ENCODE results near the gene FSHB. TPM values are rescaled to one million over a fixed set of nuclear protein-coding genes. Genes with fewer than 3 reads are reported as not detected.

Gene FSHB
- total and polyA plus RNA-seq, 4 donors = not detected

DNA sequence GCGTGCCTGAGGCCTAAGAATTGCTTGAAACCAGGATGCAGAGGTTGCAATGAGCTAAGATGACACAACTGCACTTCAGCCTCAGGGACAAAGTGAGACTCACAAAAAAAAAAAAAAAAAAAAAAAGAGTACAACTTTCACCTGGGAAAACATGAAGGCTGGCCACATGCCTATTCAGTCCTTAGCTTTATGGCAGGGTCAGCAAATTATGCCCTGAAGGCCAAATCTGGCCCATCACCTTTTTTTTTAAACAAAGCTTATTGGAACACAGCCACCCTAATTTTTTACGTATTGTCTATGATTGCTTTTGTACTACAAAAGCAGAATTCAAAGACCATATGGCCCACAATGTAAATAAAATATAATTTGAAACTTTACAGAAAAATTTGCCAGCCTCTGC is 8.2 kb downstream of the FSHB start:
- Histone ChIP-seq H3K27ac (ENCODE audit: low read depth in 1 of 2, low read length in 2 of 2) (no peak overlapping the region), H3K27me3 (ENCODE audit: control insufficient read depth in 4 of 4, insufficient read depth in 4 of 4, low read length in 3 of 4) (no peaks in the 10 kb centered on the region), H3K36me3 (ENCODE audit: control insufficient read depth in 4 of 4, insufficient read depth in 3 of 4, low read depth in 1 of 4, low read length in 3 of 4) (no peaks in the 10 kb centered on the region), H3K9me3 (ENCODE audit: control insufficient read depth in 4 of 4, low read length in 3 of 4) (no peaks in the 10 kb centered on the region), H3K4me1 (ENCODE audit: control insufficient read depth in 4 of 4, insufficient read depth in 4 of 4, low read length in 3 of 4) (no peaks in the 10 kb centered on the region), H3K9ac (ENCODE audit: low read depth in 1 of 2, low read length in 2 of 2) (no peak overlapping the region), H3K4me3 (ENCODE audit: low read depth in 1 of 3, low read length in 3 of 3) (no peak overlapping the region)
- no peak for DNase-seq (ENCODE audit: low spot score)
- WGBS = 76% methylated on average over 2 of the region's 2 CpGs
- no peak for TF ChIP-seq EGR1 (IDR thresholded peaks at IDR 0.05; ENCODE audit: low read depth in 2 of 2)
- TF ChIP-seq SP1 (IDR thresholded peaks at IDR 0.05) = no peak
- no peak for TF ChIP-seq RXRA (IDR thresholded peaks at IDR 0.05)
- no peak for TF ChIP-seq HNF4G (IDR thresholded peaks at IDR 0.05)
- TF ChIP-seq FOXA2 (IDR thresholded peaks at IDR 0.05) = no peak
- TF ChIP-seq RAD21 (IDR thresholded peaks at IDR 0.05) = no peak
- TF ChIP-seq NR2F2 (IDR thresholded peaks at IDR 0.05) = no peak
- TF ChIP-seq GABPA (IDR thresholded peaks at IDR 0.05 in 1 of 2, conservative IDR thresholded peaks at IDR 0.05 in 1 of 2) = no peak
- TF ChIP-seq, protein P1, sequence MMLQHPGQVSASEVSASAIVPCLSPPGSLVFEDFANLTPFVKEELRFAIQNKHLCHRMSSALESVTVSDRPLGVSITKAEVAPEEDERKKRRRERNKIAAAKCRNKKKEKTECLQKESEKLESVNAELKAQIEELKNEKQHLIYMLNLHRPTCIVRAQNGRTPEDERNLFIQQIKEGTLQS (IDR thresholded peaks at IDR 0.05) = no peak
- no peak for TF ChIP-seq YY1 (IDR thresholded peaks at IDR 0.05)
- TF ChIP-seq, protein P2, sequence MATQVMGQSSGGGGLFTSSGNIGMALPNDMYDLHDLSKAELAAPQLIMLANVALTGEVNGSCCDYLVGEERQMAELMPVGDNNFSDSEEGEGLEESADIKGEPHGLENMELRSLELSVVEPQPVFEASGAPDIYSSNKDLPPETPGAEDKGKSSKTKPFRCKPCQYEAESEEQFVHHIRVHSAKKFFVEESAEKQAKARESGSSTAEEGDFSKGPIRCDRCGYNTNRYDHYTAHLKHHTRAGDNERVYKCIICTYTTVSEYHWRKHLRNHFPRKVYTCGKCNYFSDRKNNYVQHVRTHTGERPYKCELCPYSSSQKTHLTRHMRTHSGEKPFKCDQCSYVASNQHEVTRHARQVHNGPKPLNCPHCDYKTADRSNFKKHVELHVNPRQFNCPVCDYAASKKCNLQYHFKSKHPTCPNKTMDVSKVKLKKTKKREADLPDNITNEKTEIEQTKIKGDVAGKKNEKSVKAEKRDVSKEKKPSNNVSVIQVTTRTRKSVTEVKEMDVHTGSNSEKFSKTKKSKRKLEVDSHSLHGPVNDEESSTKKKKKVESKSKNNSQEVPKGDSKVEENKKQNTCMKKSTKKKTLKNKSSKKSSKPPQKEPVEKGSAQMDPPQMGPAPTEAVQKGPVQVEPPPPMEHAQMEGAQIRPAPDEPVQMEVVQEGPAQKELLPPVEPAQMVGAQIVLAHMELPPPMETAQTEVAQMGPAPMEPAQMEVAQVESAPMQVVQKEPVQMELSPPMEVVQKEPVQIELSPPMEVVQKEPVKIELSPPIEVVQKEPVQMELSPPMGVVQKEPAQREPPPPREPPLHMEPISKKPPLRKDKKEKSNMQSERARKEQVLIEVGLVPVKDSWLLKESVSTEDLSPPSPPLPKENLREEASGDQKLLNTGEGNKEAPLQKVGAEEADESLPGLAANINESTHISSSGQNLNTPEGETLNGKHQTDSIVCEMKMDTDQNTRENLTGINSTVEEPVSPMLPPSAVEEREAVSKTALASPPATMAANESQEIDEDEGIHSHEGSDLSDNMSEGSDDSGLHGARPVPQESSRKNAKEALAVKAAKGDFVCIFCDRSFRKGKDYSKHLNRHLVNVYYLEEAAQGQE (IDR thresholded peaks at IDR 0.05) = no peak
- no peak for TF ChIP-seq TAF1 (conservative IDR thresholded peaks at IDR 0.05)
- no peak for TF ChIP-seq FOXA1 (IDR thresholded peaks at IDR 0.05)
- TF ChIP-seq HNF4A (conservative IDR thresholded peaks at IDR 0.05) = no peak
- TF ChIP-seq, protein P3, sequence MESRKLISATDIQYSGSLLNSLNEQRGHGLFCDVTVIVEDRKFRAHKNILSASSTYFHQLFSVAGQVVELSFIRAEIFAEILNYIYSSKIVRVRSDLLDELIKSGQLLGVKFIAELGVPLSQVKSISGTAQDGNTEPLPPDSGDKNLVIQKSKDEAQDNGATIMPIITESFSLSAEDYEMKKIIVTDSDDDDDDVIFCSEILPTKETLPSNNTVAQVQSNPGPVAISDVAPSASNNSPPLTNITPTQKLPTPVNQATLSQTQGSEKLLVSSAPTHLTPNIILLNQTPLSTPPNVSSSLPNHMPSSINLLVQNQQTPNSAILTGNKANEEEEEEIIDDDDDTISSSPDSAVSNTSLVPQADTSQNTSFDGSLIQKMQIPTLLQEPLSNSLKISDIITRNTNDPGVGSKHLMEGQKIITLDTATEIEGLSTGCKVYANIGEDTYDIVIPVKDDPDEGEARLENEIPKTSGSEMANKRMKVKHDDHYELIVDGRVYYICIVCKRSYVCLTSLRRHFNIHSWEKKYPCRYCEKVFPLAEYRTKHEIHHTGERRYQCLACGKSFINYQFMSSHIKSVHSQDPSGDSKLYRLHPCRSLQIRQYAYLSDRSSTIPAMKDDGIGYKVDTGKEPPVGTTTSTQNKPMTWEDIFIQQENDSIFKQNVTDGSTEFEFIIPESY (IDR thresholded peaks at IDR 0.05) = no peak

DNA sequence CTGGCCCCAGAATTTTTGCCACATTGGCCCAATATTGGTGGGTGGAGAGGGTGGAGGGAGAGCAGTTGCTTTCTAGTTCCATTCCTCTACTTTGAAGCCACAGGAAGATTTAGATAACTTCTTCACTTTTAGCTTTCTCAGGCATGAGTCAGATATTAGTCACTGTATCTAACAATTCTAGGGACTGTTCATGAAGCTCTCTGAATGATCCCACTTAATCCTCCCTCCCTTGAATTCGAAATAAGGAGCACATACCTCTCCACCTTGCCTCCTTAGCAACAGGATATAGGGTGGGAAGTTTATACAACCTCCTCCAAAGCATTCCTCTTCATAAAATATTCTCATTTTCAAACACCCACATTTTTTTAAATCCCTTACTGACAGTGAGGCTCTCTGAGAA is 13.5 kb downstream of the FSHB start:
- no peak overlapping the region for H3K4me3 ChIP-seq (ENCODE audit: low read depth in 1 of 3, low read length in 3 of 3)
- no peaks in the 10 kb centered on the region for H3K36me3 ChIP-seq (ENCODE audit: control insufficient read depth in 4 of 4, insufficient read depth in 3 of 4, low read depth in 1 of 4, low read length in 3 of 4)
- no peak overlapping the region for H3K9ac ChIP-seq (ENCODE audit: low read depth in 1 of 2, low read length in 2 of 2)
- DNase-seq (ENCODE audit: low spot score) = no peak
- 13% methylated on average over 1 of the region's 1 CpG for WGBS
- no peaks in the 10 kb centered on the region for H3K9me3 ChIP-seq (ENCODE audit: control insufficient read depth in 4 of 4, low read length in 3 of 4)
- peaks cover 0 to 3% (median 0%) of the 10 kb centered on the region in 4 donors for H3K27me3 ChIP-seq (ENCODE audit: control insufficient read depth in 4 of 4, insufficient read depth in 4 of 4, low read length in 3 of 4)
- TF ChIP-seq, protein P1 (IDR thresholded peaks at IDR 0.05) = no peak
- H3K27ac ChIP-seq (ENCODE audit: low read depth in 1 of 2, low read length in 2 of 2) = no peak overlapping the region
- H3K4me1 ChIP-seq (ENCODE audit: control insufficient read depth in 4 of 4, insufficient read depth in 4 of 4, low read length in 3 of 4) = no peaks in the 10 kb centered on the region

All from liver (tissue), 9 donors.